Breast epithelium (tissue), 3 donors: Measurements from ENCODE around the gene QSER1.

ENCODE experiments used
- POLR2A ChIP-seq: fragments of 450-650 bp; IDR thresholded peaks from one replicate; pipeline ENCODE4 v1.6.1; 2016; ENCODE audit warnings: antibody characterized with exemption, mild to moderate bottlenecking, moderate library complexity
- TF ChIP-seq, protein P1 (sequence below), 3 donors: fragments of 450-650 bp; IDR thresholded peaks; one replicate each; pipeline ENCODE4 v1.5.1; 2016 to 2017; ENCODE audit warnings: antibody characterized with exemption in 3 of 3, mild to moderate bottlenecking in 3 of 3, moderate library complexity in 3 of 3

DNA sequence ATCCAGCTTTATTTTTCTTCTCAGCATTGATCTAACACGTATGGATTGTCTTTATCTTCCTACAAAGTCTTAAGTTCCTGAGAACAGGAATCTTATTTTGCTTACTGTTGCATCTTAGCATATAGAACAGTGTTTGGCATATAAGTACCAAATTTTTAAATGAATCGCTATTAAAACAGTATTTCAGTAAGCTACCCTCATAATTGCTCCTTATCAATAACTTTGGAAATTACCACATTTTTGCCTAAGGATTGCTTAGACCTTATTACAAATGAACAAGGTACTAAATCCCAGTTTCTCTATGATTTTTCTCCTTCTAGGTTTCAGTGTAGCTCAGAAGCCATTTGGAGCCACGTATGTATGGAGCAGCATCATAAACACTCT is 132.7 kb downstream of the QSER1 start:
- no peak for TF ChIP-seq POLR2A
- TF ChIP-seq, protein P1, sequence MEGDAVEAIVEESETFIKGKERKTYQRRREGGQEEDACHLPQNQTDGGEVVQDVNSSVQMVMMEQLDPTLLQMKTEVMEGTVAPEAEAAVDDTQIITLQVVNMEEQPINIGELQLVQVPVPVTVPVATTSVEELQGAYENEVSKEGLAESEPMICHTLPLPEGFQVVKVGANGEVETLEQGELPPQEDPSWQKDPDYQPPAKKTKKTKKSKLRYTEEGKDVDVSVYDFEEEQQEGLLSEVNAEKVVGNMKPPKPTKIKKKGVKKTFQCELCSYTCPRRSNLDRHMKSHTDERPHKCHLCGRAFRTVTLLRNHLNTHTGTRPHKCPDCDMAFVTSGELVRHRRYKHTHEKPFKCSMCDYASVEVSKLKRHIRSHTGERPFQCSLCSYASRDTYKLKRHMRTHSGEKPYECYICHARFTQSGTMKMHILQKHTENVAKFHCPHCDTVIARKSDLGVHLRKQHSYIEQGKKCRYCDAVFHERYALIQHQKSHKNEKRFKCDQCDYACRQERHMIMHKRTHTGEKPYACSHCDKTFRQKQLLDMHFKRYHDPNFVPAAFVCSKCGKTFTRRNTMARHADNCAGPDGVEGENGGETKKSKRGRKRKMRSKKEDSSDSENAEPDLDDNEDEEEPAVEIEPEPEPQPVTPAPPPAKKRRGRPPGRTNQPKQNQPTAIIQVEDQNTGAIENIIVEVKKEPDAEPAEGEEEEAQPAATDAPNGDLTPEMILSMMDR (IDR thresholded peaks at IDR 0.05), result no peak
